GM19452 (cell line): ENCODE data around the gene COL4A2.

Experiments used
- ATAC-seq: cut with Tn5 transposase; IDR thresholded peaks from one replicate; pipeline ENCODE4 v1.9.1; 2021; ENCODE audit not compliant: unreplicated experiment

COL4A2 gene

DNA sequence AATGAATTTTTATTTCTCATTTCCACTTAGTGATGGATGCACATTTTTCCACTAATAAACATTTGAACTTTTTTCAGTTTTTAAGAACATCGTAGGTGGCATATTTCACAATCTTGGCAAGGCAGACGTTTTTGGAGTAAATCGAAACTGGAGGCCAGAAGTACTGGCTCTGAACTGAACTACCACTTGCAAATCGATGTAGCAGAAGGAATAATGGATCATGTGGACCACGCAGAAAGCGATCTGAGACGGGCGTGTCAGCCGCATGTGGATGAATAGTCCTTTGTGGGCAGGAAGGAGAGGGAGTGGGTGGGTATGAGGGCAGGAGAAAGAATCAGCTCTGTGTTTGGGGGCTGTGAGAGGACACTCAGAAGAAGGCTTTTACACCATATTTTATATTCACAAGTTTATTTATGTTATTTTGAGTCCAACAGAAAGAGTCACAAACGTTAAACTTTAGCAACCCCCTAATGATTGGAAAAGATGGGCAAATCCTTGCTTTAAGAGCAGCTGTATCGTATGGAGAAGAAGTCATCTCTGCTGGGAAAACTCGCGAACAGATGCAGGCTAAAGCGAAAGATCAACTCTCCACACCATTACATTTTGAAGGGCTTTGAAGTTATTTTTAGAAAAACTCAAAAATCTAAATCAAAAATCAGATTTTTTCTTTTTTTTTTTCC is 90.5 kb downstream of the COL4A2 start:
- no peak for ATAC-seq

DNA sequence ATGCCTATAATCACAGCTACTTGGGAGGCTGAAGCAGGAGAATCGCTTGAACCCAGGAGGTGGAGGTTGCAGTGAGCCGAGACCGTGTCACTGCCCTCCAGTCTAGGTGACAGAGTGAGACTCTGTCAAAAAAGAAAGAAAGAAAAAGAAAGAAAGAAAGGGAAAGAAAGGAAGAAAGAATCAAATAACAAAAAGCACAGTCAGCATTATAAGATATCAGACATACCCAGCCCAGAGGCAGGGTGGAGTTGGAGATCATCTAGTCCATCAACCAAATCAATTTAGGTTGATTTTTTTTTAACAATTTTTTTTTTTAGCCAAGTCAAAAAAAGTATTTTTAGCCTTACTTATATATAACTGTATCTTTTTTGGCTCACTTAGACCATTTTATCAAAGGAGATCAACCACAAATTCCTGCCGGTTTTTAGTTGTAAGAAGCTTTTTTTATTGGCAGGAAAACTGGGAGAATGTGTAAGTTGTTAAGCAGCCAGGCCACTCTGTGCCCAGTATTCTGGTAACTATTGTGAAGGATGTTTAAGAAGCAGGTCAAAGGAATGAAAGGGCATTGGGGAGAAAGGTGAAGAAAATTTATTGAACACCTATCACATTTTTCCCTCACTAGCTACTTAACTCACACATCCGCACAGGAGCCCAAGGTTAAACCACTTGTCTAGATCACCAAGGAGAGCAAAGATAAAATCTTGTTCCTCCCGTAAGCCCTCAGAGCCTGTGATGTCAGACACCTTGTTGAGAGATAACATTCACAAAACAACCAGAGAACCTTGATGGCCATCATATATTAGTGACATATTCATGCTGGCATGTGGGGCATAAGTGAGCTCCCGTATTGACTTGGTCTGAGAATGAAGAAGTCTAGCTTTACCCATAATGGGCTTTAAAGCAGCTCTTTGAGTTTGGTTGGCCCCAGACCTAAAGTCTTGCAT is 91.8 kb downstream of the COL4A2 start:
- ATAC-seq, result no peak

DNA sequence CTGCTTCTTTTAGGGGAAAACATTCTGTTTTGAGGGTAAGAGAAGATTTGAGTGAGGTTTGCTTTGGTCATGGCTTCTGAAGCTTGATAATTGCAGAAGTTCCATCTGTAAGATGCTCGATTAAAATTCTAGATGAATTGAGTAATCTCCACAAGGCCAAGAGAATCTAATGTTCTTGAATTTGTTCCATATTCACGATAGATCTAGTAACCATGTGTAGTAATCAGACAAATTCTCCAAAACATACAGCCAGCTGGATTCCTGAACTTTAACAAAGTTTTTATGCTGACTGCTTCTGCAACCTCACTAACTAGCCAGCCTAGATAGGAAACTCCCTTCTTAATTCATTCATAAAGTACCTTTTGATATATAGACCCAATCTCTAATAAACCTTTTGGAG is 92.7 kb downstream of the COL4A2 start:
- ATAC-seq, result no peak

DNA sequence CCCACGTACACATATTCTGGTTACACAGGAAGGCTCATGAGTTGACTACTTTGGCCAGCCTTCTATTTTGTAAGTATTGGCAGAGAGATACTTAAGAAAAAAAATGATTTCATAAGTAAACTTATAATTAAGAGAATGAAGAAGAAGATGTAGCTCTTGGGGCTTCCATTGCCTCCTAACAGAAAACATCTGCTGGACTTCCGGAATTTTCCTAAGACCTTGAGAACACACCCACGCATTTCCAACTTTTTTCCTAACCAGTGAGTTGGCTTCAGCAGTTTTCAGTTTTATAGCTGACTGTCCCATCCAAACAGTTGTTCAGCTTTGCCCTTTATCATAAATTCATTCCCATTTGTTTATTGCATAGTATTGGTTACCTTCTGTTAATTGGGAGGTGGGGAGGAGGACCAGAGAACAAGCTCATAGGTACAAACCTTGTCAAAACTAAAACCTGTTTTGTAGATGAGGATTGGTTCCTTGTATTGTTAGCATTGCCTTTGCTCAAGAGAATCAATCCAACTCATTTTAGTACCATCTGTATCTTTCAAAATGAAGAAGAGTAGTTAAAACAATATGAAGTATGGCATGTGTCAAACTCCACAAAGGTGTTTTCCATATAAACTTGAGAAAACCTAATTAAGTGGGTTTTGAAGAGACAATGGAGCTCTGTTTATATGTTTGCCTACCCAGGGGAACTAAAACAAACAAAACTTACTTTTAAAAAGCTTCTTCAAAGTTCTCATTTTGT is 93.9 kb downstream of the COL4A2 start:
- ATAC-seq, result no peak

DNA sequence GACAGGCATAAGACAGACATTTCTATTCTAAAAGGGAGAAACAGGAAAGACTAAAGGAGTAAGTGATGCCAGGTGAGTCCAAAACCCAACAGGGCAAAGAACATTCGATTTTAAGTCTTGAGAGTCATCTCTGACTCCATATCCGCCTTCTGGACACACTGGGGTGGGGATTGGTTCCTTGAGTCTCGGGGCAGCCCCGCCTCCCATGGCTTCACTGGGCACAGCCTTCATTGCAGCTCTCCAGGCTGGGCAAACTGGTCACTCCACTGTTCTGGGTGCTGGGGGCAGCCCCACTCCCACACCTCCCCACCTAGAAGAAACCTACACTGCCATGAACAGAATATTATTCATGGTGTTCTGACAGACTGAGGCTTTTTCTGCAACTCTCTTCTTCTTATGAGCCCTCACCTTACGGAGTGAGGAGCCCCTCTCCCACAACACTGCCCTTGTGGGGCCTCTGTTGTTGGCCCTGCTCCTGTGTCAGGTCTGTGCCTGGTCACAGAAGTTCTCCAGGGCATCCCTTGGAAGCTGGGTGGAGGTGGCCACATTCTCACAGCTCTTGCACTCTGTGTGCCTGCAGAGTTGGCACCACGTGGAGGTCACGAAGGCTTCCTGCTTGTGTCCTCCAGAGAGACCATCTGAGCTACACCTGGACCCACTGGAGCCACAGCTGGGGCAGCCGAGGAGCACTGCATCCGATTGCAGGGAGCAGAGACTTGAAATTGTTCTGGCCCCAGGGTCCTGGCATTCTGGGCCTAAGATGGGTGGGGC is 95.4 kb downstream of the COL4A2 start:
- ATAC-seq, result no peak

DNA sequence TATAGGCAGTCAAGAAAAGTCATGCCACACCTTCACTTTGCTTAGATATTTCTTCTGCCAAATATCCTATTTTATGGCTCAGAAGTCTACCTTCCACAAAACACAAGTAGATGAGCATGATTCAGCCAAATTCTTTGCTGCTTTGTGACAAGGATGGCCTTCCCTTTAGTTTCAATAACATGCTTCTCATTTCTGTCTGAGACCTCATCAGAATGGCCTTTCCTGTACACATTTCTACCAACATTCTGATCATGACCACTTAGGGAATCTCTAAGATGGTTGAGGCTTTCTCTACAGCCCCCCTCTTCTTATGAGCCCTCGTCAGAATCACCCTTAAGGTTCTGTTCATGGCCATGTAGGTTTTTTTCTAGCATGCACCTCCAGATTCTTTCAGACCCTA is 96.2 kb downstream of the COL4A2 start:
- ATAC-seq, result no peak

DNA sequence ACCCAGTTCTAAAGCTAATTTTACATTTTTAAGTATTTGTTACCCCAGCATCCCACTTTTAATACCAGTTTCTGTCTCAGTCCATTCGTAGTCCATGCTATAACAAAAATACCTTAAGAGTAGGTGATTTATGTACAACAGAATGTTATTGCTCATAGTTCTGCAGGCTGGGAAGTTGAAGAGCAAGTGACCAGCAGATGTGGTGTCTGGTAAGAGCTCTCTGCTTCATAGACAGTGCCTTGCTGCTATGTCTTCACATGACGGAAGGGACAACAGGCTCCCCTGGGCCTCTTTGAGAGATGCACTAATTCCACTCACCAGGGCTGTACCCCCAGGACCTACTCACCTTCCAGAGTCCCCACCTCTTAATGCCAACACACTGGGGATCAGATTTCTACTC is 96.6 kb downstream of the COL4A2 start:
- no peak for ATAC-seq

DNA sequence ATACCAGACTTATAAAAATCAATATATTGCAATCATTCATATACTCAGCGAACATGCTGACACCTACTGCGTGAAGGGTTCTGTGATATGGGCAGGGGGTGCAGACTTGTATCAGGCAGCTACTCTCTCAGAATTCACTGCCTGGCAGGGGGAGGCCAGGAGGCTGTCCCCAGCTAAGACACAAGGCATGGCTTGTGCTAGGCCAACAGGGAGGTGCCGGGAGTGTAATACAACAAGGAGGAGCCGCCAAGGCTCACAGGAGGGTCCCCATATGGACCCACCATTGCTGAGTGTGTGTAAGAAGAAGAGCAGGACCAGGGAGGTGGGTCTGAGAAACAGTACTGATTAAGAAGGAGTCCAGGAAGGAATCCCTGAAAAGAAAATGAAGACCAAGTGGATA is 97.2 kb downstream of the COL4A2 start:
- ATAC-seq, result no peak

DNA sequence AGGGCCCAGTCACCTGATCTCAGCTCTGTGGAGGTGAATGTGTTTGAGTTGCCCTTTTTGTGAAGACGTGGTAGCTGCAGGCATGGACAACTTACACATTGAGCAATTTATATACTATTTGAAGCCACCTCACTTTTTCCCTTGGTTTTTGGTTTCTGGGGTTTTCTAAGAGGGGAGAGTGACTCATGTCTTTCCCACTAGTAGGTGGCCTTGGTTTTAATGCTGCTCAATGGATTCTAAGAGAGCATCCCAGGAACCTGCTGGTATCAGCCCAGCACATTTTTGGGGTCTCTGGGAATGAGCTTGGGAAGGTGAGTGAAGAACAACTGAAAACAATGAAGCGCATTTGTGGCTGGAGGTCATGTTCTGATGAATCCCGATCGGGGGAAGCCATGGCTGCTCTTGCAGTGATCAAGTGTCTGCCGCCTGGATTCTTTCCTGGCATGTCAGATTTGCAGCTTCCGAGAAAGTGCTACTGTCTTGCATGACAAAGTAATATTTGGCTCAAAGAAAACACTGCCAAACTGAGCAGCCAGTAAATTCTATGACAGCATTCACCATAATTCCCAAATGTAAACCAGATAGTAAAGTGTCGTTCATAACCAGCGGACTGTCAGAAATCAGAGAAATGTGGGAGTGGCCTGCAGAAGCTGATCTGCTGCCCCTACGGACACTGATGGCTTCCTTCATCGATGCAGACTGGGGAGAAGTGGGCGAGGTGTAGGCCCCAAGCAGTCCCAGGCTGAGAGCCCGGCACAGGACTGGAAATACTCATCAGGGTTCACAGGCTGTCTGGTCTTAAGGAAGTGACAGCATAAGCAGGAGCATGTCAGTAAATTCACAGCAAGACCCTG is 98.7 kb downstream of the COL4A2 start:
- no peak for ATAC-seq

DNA sequence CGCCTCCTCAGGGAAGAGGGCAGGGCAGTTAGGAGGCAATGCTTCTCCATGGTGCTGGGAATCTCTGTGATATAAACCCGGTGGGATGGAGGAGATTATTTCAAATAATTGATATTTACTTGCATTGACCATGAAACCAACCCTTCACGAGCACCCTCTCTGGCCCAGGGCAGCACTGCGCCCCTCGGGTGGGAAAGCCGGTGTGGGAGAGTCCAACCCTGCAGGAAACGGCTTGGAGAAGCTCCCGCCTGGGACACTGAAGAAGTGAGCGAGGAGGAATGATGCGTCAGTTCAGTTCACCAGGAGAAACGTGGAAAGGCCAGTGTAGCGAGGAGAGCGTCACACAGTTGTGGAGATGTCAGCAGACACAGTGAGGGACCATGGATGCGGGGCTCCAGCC is 99.9 kb downstream of the COL4A2 start:
- ATAC-seq, result no peak

DNA sequence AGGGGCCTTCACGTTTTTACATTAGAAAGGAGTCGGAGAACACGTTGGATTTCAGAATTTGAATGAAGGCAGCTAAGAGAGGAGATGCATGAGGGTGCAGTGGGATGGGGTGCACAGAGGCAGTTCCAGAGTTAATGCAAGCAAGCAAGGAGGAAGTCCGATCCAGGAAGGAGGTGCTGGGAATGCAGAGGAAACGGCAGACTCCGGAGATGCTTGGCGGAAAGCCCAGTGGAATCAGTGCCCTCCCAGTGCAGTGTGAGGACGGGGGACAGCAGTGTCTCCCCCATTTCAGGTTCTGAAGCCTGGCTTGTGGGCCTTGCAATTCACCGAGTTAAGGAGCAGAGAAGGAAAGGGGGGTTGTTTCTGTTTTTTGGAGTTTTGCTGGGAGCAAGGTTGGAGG is 100.4 kb downstream of the COL4A2 start:
- ATAC-seq, result no peak

DNA sequence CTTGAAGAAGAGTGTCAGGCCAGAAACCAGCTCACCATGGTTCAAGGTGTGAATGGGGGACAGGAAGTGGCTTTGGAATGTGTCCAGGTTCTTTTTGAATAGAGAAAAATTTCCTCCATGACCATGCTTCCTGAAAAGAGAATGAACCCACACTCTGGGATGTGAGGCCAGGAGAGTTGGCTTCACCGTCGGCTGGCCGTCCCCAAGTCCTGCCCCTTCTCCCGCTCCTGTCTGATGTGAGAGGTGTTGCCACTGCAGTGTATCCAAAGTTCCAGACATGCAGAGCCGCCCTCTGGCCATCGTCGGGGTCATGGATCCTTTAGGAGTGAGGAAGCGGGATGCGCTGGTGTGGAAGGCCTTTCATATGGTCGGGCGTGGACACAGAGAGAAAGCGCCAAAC is 101.2 kb downstream of the COL4A2 start:
- ATAC-seq, result no peak

DNA sequence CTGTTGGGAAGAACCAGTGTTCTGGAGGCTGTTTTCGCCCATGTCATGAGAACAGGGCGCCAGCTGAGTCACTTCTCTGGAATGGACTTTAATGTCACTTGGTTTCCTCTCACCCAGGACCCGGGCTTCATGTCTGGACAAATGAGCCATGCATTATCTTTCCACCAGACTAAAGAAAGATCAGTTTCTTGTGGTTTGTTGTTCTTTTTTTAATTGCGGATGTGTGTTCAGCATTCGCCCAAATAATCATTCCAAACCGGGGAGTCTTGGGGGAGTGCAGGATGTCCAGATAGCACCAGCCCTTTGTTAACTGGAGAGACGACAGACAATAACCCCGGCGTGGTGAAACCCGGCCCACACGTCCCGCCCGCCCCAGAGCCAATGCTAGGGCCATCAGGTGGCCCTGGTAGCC is 102.5 kb downstream of the COL4A2 start:
- no peak for ATAC-seq

DNA sequence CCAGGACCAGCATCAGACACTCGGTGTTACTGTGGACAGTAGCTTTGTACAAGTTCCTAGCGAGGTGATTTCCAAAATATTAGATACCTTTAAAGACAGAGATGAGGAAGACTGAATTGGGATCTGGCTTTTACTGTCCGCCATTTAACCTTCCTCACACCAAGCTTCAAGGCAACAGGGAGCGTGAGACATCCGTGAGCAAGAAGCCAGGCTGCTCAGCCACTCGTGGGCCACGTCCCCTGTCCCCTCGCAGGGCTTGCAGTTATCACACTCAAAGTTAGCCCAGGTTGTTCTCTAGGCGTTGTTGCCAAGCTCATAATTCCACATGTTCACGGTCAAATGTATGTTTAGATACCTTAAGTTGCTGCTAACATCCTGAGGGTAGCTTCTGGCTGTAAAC is 102.9 kb downstream of the COL4A2 start:
- ATAC-seq, result no peak

DNA sequence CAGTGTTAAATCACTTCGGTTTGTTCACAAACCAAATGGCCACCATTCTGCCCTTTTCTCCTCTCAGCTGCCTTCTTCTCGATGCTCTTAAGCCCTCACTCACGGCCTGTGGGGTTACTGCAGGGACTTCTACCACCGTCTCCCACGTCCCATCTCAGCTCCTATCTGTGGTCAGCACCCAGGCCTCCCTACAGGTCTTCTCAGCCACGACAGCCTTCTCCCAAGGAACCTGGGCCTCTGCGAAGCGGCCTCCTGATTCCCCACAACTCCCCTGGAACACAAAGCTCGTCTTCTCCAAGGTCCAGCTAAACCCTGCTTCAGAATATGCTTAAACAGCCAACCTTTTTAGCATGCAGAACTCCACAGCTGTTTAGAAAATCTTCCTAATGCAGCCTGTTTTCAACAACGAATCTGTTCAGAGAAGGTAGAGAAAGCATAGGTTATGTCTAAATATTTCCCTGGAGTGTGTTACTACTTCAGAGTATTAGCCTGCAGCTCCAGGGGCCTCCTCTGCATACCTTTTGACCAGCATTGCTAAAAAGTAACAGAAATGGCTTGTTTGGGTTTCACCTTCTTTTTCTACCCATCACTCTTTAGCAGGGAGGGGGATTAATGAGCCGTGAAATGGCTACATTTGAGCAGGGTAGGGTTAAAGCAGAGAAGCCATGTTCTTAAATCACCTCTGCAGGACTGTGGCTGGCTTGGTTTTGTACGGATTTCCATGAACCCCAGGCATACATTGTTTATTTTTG is 104.0 kb downstream of the COL4A2 start:
- ATAC-seq, result no peak

DNA sequence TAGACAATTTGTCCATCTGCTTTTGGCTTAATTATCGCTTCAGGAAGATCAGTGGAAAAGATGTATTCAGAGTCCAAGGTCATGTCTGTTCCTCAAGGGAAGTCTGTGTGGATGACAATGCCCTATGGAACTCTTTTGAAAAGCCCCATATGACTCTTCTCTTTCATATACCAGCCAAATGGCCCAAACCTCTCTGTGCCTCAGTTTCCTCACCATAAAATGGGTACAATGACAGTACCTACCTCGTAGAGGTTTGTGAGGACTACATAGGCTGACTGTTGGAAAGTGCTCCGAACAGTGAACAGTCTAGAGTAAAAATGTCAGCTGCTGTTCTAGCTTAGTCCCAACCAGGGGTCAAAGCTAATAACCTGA is 104.6 kb downstream of the COL4A2 start:
- peak; percentile 3 for ATAC-seq

DNA sequence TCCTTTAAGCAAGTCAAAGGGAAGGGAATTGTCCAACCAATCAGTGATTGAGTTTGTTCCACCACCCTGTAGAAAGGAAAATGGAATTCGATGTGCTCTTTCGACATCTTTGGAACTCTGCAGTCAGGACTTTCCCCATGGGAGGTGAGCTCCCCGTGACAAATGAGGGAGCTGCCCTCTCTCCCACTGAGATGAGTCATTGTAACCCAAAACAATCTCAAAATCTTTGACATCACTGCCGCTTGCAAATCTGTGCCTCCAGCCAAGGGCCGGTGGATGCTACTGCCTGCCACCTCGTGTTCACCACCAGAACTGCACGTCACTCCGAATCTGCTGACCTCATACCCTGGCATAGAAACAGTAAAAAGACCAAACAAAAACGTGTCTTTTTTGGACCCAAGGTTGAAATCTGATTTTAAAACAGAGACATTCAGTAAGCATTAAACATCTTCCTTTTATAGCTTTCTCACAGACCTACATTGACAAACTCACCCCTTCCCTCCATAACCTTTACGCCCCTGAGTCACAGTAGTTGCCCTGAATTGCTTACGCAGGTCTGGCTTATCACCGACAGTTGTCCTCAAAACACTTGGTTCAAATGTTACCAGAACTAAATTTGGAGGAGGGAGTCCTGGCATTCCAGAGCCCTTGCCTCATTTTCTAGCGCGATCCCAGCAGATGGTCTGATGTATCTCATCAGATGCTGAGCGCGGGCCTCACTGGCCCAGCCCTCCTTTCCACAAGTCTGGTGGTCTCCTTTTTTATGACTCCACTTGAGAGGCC is 105.2 kb downstream of the COL4A2 start:
- peak; percentile 90 for ATAC-seq

DNA sequence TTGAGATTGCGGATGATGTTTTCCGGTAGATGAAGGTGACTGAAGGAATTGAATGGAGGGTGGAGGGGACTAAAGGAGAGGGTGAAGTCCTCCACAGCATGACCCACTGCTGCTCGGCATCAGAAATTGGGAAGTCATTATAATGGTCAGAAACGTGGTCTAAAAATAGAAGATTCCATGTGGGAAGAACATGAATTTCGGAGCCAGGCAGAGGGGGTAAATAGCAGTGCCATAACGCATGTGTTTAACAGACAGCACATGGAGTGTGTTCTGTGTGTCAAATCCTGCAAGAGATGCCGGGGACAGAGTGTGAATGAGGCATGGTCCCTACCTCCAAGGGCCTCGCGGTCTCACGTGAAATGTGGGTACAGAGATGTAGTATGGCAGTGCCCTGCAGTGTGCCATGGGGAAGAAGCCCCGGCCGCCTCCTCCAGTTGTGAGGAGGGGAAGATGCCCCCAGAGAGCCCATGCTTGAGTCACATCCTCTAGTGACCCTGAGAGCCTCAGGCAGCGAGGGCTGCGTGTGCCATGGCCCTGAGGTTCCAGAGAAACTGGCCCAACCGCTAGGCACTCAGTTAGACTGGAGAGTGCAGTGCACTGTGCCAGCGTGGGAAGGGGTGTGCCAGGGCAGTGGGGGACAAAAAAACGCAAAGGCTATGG is 106.1 kb downstream of the COL4A2 start:
- no peak for ATAC-seq
